Medulla oblongata (tissue), 1 donor: Measurements from ENCODE around the gene ABCA8.
"Not testable (repeated sequence)": the region's sequence is repeated elsewhere in the genome, so short reads cannot be mapped to it uniquely, and the experiment has no call there.

Experiments
- DNase-seq: peaks from one replicate; pipeline ENCODE4 v3.0.0-alpha.2; 2015; ENCODE audit errors: extremely low spot score

Gene ABCA8

DNA sequence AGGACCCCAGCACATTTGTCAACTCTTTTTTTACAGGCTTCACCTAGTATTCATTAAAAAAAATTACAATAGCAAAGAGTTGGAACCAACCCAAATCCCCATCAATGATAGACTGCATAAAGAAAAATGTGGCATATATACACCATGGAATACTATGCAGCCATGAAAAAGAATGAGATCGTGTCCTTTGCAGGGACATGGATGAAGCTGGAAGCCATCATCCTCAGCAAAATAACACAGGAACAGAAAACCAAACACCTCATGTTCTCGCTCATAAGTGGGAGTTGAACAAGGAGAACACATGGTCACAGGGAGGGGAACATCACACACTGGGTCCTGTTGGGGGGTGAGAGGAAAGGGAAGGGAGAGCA is 11.4 kb downstream of the ABCA8 start:
- not testable (repeated sequence) for DNase-seq

DNA sequence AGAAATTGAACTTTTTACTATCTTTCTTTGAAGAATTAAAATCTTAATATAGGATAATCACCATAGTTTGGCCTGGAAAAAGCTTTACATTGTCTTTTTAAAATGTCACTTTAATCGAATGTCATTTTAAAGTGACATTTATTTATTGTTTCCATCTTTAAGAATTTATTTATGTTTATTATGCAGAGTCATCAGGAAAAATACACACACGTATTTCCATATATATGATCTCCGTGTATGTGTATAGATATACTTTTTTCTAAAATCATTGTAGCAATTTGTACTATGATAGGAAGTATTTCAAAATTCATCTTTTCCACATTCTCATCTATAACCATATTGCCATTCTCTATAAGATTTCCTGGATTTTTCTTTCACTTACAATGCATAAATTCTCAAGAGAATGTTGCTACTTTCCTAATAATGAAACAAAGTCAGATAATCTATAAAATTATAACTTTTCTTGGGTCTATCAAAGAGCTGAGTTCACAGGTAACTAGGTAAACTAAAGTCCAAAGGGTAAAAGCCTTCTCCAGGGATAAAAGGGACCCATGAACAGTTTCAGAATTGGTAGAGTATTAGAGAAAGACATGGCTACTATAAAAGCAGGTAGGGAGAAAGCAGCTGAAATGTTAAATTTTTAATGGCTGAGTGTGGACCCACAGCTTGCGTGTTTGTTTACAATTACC is 11.9 kb downstream of the ABCA8 start:
- no peak for DNase-seq

DNA sequence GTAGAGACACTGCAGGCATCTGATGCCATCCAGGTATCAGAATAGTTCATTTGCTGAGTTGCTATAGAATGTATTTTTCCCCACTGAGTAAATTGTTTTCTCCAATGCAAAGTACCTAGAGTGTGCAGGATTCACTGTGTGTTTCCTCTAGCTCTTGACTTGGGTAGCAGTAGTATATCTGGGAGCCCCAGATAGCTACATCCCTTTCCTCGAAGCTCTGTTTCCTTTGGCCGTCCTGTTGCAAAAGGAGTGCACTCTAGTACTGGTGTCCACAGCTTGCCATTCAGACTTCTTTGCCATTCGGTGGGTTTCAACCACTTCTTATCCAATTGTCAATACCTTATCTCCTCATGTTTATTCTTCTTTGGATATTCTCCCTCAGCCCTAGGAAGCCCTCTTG is 12.8 kb downstream of the ABCA8 start:
- DNase-seq: no peak

- no peak for DNase-seq
Observed at GRCh38 chr17:68941761-68942160, 13.4 kb downstream of the ABCA8 start.

DNA sequence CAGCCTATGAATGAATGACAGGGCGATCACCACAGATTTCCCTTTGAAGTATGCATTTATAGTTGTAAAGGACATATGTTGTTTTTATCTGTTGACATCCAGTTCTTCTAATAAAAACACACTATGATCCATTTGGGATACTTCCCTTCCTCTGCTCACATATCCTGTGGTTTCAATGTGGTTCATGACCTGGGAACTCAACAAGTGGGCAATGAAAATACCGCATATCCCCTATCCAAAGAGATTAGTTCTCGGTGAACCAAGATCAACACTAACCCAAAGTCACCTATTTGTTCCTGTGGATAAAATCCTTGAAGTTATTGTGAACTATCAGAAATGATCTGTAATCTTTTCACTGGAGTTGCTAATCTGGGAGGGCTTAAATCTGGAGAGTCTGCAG is 16.0 kb downstream of the ABCA8 start:
- no peak for DNase-seq

DNA sequence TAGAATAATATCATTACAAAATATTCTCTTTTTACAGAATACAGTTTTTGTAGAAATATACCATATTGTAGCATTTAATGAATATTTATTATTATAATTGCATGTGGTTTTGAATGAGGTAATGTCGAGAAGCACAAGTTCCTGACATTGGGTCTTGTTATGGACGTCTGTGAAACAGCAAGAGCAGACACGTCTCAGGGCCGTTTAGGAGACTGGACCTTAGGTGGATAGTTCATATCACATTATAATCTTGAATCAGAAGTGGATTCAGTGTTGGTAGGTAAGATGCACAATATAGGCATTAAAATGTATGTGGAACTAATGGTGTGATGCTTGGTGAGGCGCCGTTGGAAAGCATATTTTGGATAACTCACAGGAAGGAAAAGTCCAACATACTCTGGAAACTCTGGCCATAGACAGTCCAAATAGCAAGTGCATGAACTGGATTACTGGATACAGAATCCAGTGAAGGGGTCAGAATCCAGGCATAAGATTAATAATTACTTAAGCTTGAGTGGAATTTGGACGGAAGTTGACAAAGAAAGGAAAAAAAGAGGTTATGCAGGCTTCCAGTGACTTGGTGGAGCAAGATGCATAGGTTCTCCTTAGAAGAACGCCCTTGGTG is 17.2 kb downstream of the ABCA8 start:
- DNase-seq: no peak

DNA sequence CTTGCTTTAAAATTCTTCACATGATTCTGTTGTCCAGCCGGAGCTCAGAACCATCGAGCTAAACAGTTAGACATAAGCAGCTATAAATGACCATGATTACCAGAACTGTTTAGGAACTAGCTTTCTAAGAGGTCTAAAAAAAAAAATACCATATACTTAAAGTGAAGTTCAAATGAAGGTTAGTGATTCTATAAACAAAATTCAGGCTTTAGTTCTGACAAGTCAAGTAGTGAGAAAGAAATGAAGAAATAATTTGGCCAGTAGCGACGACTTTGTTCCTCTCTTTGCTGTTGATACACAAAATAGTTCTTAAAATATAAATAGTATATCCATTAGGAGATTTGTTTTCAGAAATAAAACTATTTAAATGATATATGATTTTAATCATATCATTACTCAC is 27.7 kb downstream of the ABCA8 start:
- DNase-seq: no peak

DNA sequence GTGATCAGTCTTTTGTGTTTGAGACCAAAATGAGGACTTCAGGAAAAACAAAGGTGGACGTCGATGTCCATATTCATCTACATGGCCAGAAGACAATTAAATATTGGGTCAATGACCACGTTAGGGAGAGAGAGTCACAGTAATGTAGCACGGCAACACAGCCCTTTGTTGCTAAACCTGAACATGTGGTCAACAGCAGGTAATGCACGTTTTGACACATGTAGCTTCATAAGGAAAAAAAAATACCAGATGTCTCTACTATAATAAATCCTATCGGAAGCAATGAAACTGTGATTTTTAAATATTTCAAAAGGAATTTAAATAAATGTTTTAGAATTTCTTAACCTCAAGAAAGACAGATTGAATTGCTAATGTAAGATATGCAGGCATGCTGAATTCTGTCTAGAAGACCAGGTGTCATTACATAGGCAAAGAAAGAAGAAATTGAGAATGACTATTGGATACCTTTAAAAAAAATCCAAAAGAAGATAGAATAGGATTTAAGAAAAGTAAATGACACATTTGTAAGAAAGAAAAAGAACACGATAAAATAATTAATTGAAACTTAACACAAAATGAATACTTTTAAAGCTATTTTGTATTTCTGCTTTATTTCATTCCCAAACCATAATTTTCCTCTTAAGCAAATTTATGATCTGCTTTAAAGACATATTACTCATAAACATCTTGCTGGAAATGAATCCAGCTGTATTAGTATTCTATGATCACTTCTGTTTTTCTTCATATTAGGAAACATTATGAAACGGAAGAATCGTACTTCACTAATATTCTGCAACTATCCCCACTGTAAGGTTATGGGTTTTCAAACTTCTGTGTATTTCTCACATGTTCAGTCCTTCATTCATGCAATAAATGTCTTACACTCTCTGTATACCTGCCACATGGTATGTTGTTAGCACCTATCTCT is 30.1 kb downstream of the ABCA8 start:
- DNase-seq: no peak

DNA sequence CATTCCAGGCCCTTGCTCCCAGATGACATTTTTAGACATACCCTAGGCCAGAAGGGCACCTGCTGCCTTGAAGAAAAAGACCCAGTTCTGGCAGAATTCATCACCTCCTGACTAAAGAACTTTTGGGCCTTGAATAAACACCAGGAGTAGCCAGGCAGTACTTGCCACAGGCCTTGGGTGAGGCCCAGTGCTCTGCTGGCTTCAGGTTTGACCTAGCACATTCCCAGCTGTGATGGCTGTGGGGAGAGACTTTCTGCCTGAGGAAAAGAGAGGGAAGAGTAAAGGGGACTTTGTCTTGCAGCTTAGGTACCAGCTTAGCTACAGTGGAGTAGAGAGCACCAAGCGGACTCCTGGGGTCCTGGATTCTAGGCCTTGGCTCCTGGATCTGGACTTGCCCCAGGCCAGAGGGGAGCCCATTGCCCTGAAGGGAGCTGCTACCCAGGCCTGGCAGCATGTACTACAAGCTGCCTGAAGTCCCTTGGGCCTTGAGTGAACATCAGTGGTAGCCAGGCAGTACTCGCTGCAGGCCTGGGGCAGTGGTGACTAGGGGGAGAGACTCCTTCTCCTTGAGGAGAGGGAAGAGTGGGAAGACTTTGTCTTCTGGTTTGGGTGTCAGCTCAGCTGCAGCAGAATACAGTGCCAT is 44.3 kb downstream of the ABCA8 start:
- DNase-seq: peak; percentile 44

- DNase-seq: peak; percentile 88
Observed at GRCh38 chr17:68910251-68910705, 44.9 kb downstream of the ABCA8 start.

- DNase-seq: peak; percentile 70
Observed at GRCh38 chr17:68909066-68909465, 46.1 kb downstream of the ABCA8 start.

DNA sequence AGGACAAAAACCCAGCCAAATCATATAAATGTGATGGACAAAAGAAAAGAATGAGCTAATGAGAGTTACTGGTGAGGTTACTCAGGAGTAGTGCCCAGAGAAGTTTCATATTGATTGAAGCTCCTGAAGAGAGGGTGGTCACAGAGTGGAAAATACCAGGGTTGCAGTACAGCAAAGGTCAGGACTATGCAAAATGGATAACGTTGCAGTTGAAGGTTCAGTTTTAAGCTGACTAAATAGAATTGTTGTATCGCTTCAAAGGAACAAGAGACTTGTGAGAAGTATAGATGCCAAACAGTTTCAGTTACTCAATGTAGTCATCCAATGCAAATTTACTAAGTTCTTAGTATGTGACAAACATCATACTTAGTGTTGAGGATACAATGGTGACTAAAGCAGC is 47.1 kb downstream of the ABCA8 start:
- no peak for DNase-seq

- DNase-seq: peak; percentile 58
Observed at GRCh38 chr17:68906638-68907037, 48.6 kb downstream of the ABCA8 start.

DNA sequence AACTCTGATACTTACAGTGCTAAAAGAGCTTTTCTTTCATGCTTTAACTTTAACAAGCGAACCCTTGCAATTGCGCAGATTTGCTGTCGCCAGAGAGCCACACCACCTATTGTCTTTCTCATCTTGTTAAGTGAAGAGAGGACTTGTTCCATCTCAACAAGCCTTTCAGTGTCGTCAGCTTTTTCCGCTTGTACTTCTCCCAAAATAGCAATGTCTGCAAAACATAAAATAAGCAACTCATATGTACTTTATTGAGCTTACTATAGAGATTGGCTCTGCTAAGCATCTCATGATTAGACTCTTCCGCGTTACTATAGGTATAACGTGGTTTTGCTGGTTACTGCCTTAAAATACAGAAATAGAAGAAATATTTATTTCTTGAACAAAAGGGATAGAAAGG is 51.9 kb downstream of the ABCA8 start:
- peak; percentile 39 for DNase-seq

GRCh38 chr17:68897557-68897956 is 57.6 kb downstream of the ABCA8 start:
- DNase-seq: no peak

DNA sequence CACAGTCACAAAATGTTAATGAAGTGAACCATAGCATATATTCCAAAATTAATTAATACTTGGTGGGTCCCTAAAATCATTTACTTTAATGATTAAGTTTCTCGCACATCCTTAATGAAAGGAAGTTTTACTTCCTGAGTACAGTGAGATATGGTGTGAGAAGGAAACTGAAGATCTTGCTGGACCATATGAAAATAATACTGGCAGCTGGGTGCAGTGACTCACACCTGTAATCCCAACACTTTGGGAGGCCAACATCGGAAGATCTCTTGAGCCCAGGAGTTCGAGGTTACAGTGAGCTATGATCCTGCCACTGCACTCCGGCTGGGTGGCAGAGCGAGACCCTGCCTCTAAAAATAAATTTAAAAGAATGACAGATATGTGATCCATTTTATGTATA is 62.5 kb downstream of the ABCA8 start:
- no peak for DNase-seq

DNA sequence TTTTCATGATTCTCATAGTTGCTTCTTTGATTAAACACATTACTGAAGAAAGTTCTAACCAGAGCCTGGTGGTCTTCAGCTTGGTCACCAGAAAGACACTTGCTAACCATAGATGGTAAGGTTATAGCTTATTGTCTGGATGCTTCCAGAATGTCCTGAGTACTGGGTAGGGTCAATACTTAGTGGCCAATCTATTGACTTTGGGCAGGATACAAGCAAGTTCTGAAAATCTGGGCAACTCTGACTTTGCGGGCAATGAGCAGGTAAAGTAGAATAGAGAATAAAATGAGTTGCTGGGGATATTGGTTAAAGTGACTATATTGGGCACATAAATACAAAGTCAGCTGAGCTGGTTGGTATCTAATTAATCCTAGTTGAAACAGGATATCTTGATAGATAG is 63.0 kb downstream of the ABCA8 start:
- DNase-seq: no peak

GRCh38 chr17:68886401-68886800 is 68.8 kb downstream of the ABCA8 start:
- no peak for DNase-seq

GRCh38 chr17:68884888-68885287 is 70.3 kb downstream of the ABCA8 start:
- no peak for DNase-seq

DNA sequence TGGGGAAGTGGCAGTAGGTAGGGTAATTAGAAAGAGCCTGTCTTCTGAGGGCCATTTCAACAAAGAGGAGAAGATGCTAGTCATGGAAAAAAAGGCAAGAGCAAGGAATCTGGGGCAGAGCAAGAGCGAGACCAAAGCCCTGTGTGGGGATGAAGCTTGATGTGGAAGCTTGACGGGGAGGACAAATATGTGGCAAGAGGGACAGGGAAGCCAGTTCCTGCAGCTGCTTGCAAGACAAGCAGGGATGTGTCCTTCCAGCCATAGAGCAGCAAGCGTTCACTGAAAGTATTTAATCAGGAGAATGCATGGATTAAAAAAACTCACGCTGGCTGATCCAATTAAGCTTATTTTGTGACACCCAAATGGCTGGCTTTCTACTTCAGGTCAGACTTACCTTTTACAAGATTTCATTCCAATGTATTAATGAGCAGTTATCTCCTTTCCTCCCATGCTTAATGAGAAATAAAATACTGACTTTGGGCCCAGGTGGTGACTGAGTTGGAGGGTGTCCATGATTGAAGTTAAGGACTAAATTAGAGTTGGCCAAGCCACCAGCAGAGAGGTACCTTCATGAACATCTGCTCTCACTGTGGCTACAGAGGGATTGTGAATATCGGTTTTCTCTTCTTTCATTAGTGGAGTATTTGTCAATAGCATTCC is 76.8 kb downstream of the ABCA8 start:
- DNase-seq: no peak

DNA sequence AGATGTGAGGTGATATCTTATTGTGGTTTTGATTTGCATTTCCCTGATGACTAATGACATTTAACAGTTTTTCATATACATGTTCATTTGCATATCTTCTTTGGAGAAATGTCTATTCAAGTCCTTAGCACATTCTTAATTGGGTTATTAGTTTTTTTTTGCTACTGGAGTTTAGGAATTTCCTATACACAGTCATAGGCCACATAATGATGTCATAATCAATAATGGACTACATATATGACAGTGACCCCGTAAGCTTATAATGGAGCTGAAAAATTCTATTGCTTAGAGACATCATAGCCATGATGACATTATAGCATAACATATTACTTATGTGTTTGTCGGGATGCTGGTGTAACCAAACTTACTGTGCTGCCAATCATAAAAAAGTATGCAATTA is 83.7 kb downstream of the ABCA8 start:
- no peak for DNase-seq

DNA sequence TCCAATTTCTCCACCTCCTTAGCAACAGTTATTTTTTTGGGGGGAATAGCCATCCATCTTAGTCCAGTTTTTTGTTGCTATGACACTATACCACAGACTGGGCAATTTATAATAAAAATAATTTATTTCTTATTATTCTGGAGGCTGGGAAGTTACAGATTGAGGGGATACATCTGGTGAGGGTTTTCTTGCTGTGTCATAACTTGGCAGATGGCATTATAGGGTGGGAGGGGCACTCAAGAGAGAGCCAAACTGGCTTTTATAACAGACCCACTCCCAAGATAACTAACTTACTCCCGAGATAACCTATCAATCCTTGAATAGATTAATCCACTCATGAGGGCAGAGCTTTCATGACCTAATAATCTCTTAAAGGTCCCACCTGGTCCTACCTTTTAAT is 84.2 kb downstream of the ABCA8 start:
- DNase-seq: no peak
